ENCODE data around the gene TMEM40. TPM values are rescaled to one million over a fixed set of nuclear protein-coding genes. Genes with fewer than 3 reads are reported as not detected.

Gene TMEM40
- total and polyA plus RNA-seq, 2 donors (not counting 1 experiment from before 2014, with no cell fraction given), result 0.33 TPM; not detected in 1

GRCh38 chr3:12706504-12707253, 52.4 kb downstream of the TMEM40 start:
- Histone ChIP-seq H3K4me2 (replicated peaks; ENCODE audit: low read depth, low read length, poor library complexity, severe bottlenecking) (no peak overlapping the region), H3K27me3 (replicated peaks in 1 of 4; ENCODE audit: control extremely low read depth in 1 of 4, control insufficient read depth in 3 of 4, insufficient read depth in 4 of 4, low read length in 3 of 4) (peaks cover 0 to 7% (median 0%) of the 10 kb centered on the region in 4 experiments), H3K36me3 (replicated peaks in 1 of 2; ENCODE audit: control extremely low read depth in 1 of 2, control insufficient read depth in 1 of 2, extremely low read depth in 1 of 2, insufficient read depth in 2 of 2, low read length in 1 of 2) (no peaks in the 10 kb centered on the region), H2AFZ (ENCODE audit: insufficient read depth, low read depth, low read length, poor library complexity, severe bottlenecking) (no peak overlapping the region), H3K9ac (ENCODE audit: low read length) (no peak overlapping the region), H3K4me1 (ENCODE audit: control insufficient read depth in 2 of 2, insufficient read depth in 2 of 2, low read length in 2 of 2) (no peaks in the 10 kb centered on the region), H4K20me1 (ENCODE audit: control insufficient read depth, insufficient read depth, low read length, poor library complexity, severe bottlenecking) (no peaks in the 10 kb centered on the region), H3K79me2 (ENCODE audit: control insufficient read depth, insufficient read depth, low read length) (no peaks in the 10 kb centered on the region), H3K27ac (ENCODE audit: low read length in 2 of 2) (no peak overlapping the region), H3K4me3 (ENCODE audit: control extremely low read depth in 1 of 5, extremely low read depth in 1 of 5, insufficient read depth in 1 of 5, low read depth in 2 of 5, low read length in 4 of 5) (no peak overlapping the region), H3K9me3 (ENCODE audit: control extremely low read depth in 1 of 3, control insufficient read depth in 2 of 3, insufficient read depth in 1 of 3, low read length in 2 of 3) (no peaks in the 10 kb centered on the region)
- peak; percentile 77 for TF ChIP-seq CTCF (IDR thresholded peaks at IDR 0.05)
- TF ChIP-seq EZH2 (IDR thresholded peaks at IDR 0.05; ENCODE audit: borderline replicate concordance, insufficient read depth, low read depth, low read length, poor library complexity, severe bottlenecking), result no peak
- CTCF ChIA-PET, result interaction anchor here (0.5 to 4.3 kb wide), 12 partner anchors 9 to 187 kb away, joined by 3 to 25 read pairs (median 4); partner anchors contain the start of gene RPL32
- POLR2A ChIA-PET, result no interaction called here
- WGBS (ENCODE audit: insufficient coverage), result 60% methylated on average over 1 of the region's 2 CpGs
- DNase-seq (peak; percentile 67), ATAC-seq (ENCODE audit: low read depth) (peak; percentile 97)
- Mint-ChIP-seq H3K4me3 (no peak overlapping the region), H3K4me1 (peaks cover 1% of the 10 kb centered on the region), H3K27ac (no peak overlapping the region), H3K9me3 (ENCODE audit: insufficient read depth) (no peaks in the 10 kb centered on the region), H3K27me3 (peaks cover 8% of the 10 kb centered on the region)
- intact Hi-C loops (cut with micrococcal nuclease), result loop anchor here (1.0 to 5.0 kb wide), 4 partner anchors 14 to 185 kb away; partner anchors contain the start of genes RAF1 and RPL32

- Histone ChIP-seq H3K4me2 (replicated peaks; ENCODE audit: low read depth, low read length, poor library complexity, severe bottlenecking) (no peak overlapping the region), H3K4me1 (ENCODE audit: control insufficient read depth in 2 of 2, insufficient read depth in 2 of 2, low read length in 2 of 2) (no peaks in the 10 kb centered on the region), H3K79me2 (ENCODE audit: control insufficient read depth, insufficient read depth, low read length) (no peaks in the 10 kb centered on the region), H3K9me3 (ENCODE audit: control extremely low read depth in 1 of 3, control insufficient read depth in 2 of 3, insufficient read depth in 1 of 3, low read length in 2 of 3) (no peaks in the 10 kb centered on the region), H3K9ac (ENCODE audit: low read length) (no peak overlapping the region), H3K27me3 (replicated peaks in 1 of 4; ENCODE audit: control extremely low read depth in 1 of 4, control insufficient read depth in 3 of 4, insufficient read depth in 4 of 4, low read length in 3 of 4) (peaks cover 0 to 7% (median 0%) of the 10 kb centered on the region in 4 experiments), H3K36me3 (replicated peaks in 1 of 2; ENCODE audit: control extremely low read depth in 1 of 2, control insufficient read depth in 1 of 2, extremely low read depth in 1 of 2, insufficient read depth in 2 of 2, low read length in 1 of 2) (no peaks in the 10 kb centered on the region), H4K20me1 (ENCODE audit: control insufficient read depth, insufficient read depth, low read length, poor library complexity, severe bottlenecking) (no peaks in the 10 kb centered on the region), H3K27ac (ENCODE audit: low read length in 2 of 2) (no peak overlapping the region), H2AFZ (ENCODE audit: insufficient read depth, low read depth, low read length, poor library complexity, severe bottlenecking) (no peak overlapping the region), H3K4me3 (ENCODE audit: control extremely low read depth in 1 of 5, extremely low read depth in 1 of 5, insufficient read depth in 1 of 5, low read depth in 2 of 5, low read length in 4 of 5) (no peak overlapping the region)
- H3K9me3 Mint-ChIP-seq (ENCODE audit: insufficient read depth), result no peaks in the 10 kb centered on the region
- ATAC-seq (ENCODE audit: low read depth) (no peak), DNase-seq (no peak)
- H3K27me3 Mint-ChIP-seq, result peaks cover 8% of the 10 kb centered on the region
- WGBS (ENCODE audit: insufficient coverage), result no CpG with 5 or more reads among the region's 1 CpG
- ChIA-PET CTCF (interaction anchor here (0.9 to 4.3 kb wide), 7 partner anchors 10 to 188 kb away, joined by 3 to 25 read pairs (median 13); partner anchors contain the start of gene RPL32), POLR2A (no interaction called here)
- H3K27ac Mint-ChIP-seq, result no peak overlapping the region
- no peak overlapping the region for H3K4me3 Mint-ChIP-seq
- H3K4me1 Mint-ChIP-seq, result peaks cover 1% of the 10 kb centered on the region
- intact Hi-C loops (cut with micrococcal nuclease), result loop anchor here (1.0 to 5.0 kb wide), 4 partner anchors 14 to 185 kb away; partner anchors contain the start of genes RAF1 and RPL32
- TF ChIP-seq CTCF (IDR thresholded peaks at IDR 0.05), result no peak
- no peak for TF ChIP-seq EZH2 (IDR thresholded peaks at IDR 0.05; ENCODE audit: borderline replicate concordance, insufficient read depth, low read depth, low read length, poor library complexity, severe bottlenecking)
These were observed 53.1 kb downstream of the TMEM40 start for GRCh38 chr3:12705981-12706380.

Data from B cell (primary cell).